Heart left ventricle (tissue), 16 donors: ENCODE results near the gene PLXNA1. TPM values are rescaled to one million over a fixed set of nuclear protein-coding genes. Genes with fewer than 3 reads are reported as not detected.
A peak's percentile ranks its signal among the peaks of the same experiment; 100 is the strongest.

Experiments used
- ATAC-seq, 4 donors: fragments of 200-7000 bp; cut with Tn5 transposase; one replicate each; pipeline ENCODE4 v1.9.1; 2020 to 2022; ENCODE audit warnings: moderate library complexity in 4 of 4, mild to moderate bottlenecking in 3 of 4, moderate number of reproducible peaks in 1 of 4
- DNase-seq, 5 donors: peaks; one replicate each; pipeline ENCODE4 v3.0.0-alpha.2; 2020
- H3K27ac ChIP-seq, 12 donors: fragments of 200-600 bp; sonication (generic) in 4 of 12; one replicate each; pipeline versions ENCODE4 v1.5.0 to v1.8.0; 2016 to 2022; ENCODE audit warnings: mild to moderate bottlenecking in 2 of 12
- H3K27me3 ChIP-seq, 9 donors: fragments of 200-600 bp; sonication (generic) in 2 of 9; one replicate each; pipeline versions ENCODE4 v1.5.1 to v1.8.0; 2016 to 2022; ENCODE audit warnings: mild to moderate bottlenecking in 3 of 9
- H3K36me3 ChIP-seq, 9 donors: fragments of 200-600 bp; sonication (generic) in 2 of 9; one replicate each; pipeline versions ENCODE4 v1.5.0 to v1.8.0; 2018 to 2022; ENCODE audit warnings: mild to moderate bottlenecking in 2 of 9
- H3K4me1 ChIP-seq, 12 donors: fragments of 200-600 bp; sonication (generic) in 4 of 12; one replicate each; pipeline versions ENCODE4 v1.5.0 to v1.8.0; 2016 to 2022; ENCODE audit warnings: mild to moderate bottlenecking in 3 of 12
- H3K4me3 ChIP-seq, 12 donors: fragments of 200-600 bp; sonication (generic) in 4 of 12; one replicate each; pipeline versions ENCODE4 v1.5.0 to v1.8.0; 2017 to 2022; ENCODE audit warnings: mild to moderate bottlenecking in 9 of 12, moderate library complexity in 4 of 12
- H3K9me3 ChIP-seq, 12 donors: fragments of 200-600 bp; sonication (generic) in 4 of 12; one replicate each; pipeline versions ENCODE4 v1.5.0 to v1.8.0; 2016 to 2022; ENCODE audit warnings: mild to moderate bottlenecking in 1 of 12
- POLR2A ChIP-seq, 2 donors: fragments of 450-650 bp; IDR thresholded peaks; one replicate each; pipeline ENCODE4 v1.6.1; 2017; ENCODE audit warnings: antibody characterized with exemption in 2 of 2, mild to moderate bottlenecking in 2 of 2, moderate library complexity in 2 of 2
- WGBS, 4 donors: extraction: QIAGEN DNeasy Blood & Tissue Kit in 2 of 4; methylation state at CpG; one replicate each; pipeline versions ENCODE4 v1.1.5 to v1.1.7; 2013 to 2018; 5-methylcytosine and 5-hydroxymethylcytosine counted together
- intact Hi-C, 10 donors: fragments of 100-400 bp; cut with DNase I; formaldehyde crosslinking; loops; one replicate each; pipeline versions ENCODE4 v1.11.1 to v1.14.2; 2022
- polyA plus RNA-seq, 2 donors: library from polyadenylated mRNA; stranded (reverse); fragments of 200-250 nt; gene quantifications; one replicate each; pipeline ENCODE4 v1.2.3, GENCODE V29; 2013
- total RNA-seq, 9 donors: library from RNA; depleted of rRNA in 2 of 9; stranded (reverse); fragments of >200 nt in 2 of 9; fragmentation: NEBNext Ultra II Directional in 3 of 9; extraction: Animal tissue kit (Norgen Biotek cat#: 25700) in 3 of 9; gene quantifications; one replicate each; pipeline versions ENCODE4 v1.1.0 to v1.2.4, GENCODE V29; 2016 to 2023
- TF ChIP-seq, protein P1 (sequence below), 12 donors: fragments of 200-600 bp; sonication (generic) in 4 of 12; IDR thresholded peaks; one replicate each; pipeline versions ENCODE4 v1.5.0 to v1.8.0; 2018 to 2022; ENCODE audit warnings: antibody characterized with exemption in 12 of 12, mild to moderate bottlenecking in 5 of 12
- donor health status: ischemic (EF 13 %, LVEDD 7.1; RV severe dilation, severe dysfunction).
- donor health status: healthy with polysubstance abuse.
- donor health status: DM: no; HTN: yes; CAD: no.
- donor health status: DM: no; HTN: no; CAD: no.
- donor health status: ischemic (EF 25% LVEDD 6.9; RV normal size, moderate dysfunction).
- donor health status: ischemic (EF 25% LVEDD 5.7; RV mildly dilated, moderate dysfunction).
- donor health status: healthy.
- donor health status: DM: yes; HTN: yes; CAD: no.
- donor health status: ischemic (EF 35%, LVEDD 5.7; RV mildly dilated, moderate dysfunction).
- donor health status: nonischemic (EF 11% LVEDD 7.7; RV severe dilation, severe dysfunction).
- donor health status: DM: yes; HTN: yes; CAD: no.
- donor health status: PGD.
- donor health status: ischemic (EF 29% LVEDD 5.4; RV normal size, mild dysfunction).
- donor health status: nonischemic (EF 23%, LVEDD 6.1; RV moderate dilation, normal function).

Gene PLXNA1
- total and polyA plus RNA-seq, 11 donors = 14.6 to 38.8 (median 29.6) TPM

DNA sequence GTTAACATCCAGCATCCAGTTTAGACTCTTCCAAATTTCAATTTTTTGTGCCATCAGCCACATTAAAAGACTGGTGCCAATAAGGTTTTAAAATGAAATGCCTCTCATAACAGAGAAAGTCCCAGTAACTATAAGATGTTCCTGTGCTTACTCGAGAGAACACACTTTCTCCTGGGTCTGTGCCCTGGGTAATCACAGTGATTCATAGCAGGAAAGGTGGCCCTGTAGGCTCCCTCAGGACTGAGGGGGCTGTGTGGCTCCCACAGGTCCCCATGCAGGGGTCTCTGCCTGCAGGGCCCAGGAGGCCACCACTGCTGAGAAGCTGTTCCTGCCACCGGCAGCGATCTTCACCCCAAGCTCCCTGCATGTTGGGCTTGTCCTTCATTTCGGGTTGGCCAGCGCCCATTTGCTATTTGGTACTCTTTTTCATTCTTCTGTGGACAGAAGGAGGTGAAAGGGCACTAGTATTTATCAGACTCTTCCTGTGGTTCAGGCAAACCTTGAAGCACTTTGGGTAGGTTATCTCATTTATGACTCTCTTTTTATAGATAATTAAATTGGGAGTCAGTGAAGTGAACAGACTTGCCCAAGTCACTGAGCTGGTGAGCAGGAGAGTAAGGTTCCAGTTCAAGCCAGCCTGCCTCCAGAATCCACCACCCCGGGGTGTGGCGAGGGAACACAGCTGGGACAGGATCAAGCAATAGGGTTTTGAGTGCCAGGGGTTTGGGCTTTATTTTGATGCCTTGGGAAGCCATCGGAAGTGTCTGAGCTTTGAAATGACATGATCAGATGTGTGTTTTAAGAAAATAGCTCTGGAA lies 44.2 kb upstream of the PLXNA1 start:
- 68 to 73% (median 71%) methylated on average over 8 of the region's 8 CpGs for WGBS, 4 donors
- Histone ChIP-seq H3K9me3 (no peaks in the 10 kb centered on the region), H3K4me1 (peaks cover 0 to 43% (median 25%) of the 10 kb centered on the region in 12 donors), H3K27ac (peak overlapping the region in 3 of 12 donors; percentile 16 to 26 (median 23)), H3K36me3 (no peaks in the 10 kb centered on the region), H3K4me3 (no peak overlapping the region), H3K27me3 (peaks cover 0 to 4% (median 0%) of the 10 kb centered on the region in 9 donors)
- TF ChIP-seq POLR2A (IDR thresholded peaks at IDR 0.05) = no peak
- TF ChIP-seq, protein P1, sequence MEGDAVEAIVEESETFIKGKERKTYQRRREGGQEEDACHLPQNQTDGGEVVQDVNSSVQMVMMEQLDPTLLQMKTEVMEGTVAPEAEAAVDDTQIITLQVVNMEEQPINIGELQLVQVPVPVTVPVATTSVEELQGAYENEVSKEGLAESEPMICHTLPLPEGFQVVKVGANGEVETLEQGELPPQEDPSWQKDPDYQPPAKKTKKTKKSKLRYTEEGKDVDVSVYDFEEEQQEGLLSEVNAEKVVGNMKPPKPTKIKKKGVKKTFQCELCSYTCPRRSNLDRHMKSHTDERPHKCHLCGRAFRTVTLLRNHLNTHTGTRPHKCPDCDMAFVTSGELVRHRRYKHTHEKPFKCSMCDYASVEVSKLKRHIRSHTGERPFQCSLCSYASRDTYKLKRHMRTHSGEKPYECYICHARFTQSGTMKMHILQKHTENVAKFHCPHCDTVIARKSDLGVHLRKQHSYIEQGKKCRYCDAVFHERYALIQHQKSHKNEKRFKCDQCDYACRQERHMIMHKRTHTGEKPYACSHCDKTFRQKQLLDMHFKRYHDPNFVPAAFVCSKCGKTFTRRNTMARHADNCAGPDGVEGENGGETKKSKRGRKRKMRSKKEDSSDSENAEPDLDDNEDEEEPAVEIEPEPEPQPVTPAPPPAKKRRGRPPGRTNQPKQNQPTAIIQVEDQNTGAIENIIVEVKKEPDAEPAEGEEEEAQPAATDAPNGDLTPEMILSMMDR (IDR thresholded peaks at IDR 0.05) = no peak
- peak in 1 of 4 donors; percentile 31 for ATAC-seq
- intact Hi-C loops = no loop called here
- peak in 1 of 5 donors; percentile 22 for DNase-seq

DNA sequence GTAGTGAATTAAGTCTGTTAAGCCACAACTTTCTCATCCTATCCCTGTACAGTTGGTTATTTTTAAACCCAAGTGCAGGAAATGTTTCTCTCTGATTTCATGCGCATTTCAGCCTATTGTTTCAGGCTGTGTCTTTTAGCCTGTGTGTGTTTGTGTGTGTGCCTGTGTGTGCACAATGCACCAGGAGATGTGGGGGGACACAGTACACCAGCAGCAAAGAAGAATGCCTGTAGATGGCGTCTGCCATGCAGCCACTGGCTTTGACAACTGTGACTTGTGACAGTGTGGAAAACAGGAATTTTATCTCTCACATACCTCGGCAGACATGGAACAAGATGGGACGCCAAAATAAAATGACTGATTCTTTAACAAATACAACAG lies 43.6 kb upstream of the PLXNA1 start:
- peaks cover 0 to 37% (median 25%) of the 10 kb centered on the region in 12 donors for H3K4me1 ChIP-seq
- H3K27ac ChIP-seq = no peak overlapping the region
- no peak overlapping the region for H3K4me3 ChIP-seq
- ATAC-seq (peak in 2 of 4 donors; percentile 55 to 57), DNase-seq (peak in 1 of 5 donors; percentile 16)
- H3K36me3 ChIP-seq = no peaks in the 10 kb centered on the region
- 31 to 45% (median 43%) methylated on average over 4 of the region's 4 CpGs for WGBS, 4 donors
- intact Hi-C loops = no loop called here
- TF ChIP-seq, protein P1 (IDR thresholded peaks at IDR 0.05) = peak in 6 of 12 donors; percentile 17 to 46 (median 28)
- no peak for TF ChIP-seq POLR2A (IDR thresholded peaks at IDR 0.05)
- H3K27me3 ChIP-seq = peaks cover 0 to 4% (median 0%) of the 10 kb centered on the region in 9 donors
- no peaks in the 10 kb centered on the region for H3K9me3 ChIP-seq

DNA sequence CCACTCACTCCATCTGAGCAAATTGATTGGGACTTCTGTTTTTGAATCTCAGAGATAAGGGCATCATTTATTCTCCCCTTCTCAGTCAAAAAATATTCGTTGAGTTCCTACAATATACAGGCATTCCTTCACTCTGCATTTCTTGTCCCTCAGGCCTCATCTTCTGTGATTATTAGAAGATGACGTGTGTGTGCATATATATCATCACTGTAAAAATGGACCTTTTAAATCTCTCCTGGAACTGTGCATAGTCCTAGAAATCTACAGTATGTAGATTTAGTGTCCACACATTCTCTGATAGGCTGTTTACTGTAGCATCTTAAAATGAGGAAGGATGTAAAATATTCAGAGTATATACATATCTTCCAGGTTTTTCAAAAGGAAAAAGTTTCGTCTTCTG lies 43.2 kb upstream of the PLXNA1 start:
- 70 to 75% (median 74%) methylated on average over 3 of the region's 3 CpGs for WGBS, 4 donors
- ATAC-seq = no peak
- Histone ChIP-seq H3K4me1 (peaks cover 0 to 37% (median 25%) of the 10 kb centered on the region in 12 donors), H3K27ac (no peak overlapping the region), H3K27me3 (peaks cover 0 to 4% (median 0%) of the 10 kb centered on the region in 9 donors), H3K36me3 (no peaks in the 10 kb centered on the region), H3K4me3 (no peak overlapping the region), H3K9me3 (no peaks in the 10 kb centered on the region)
- no peak for TF ChIP-seq POLR2A (IDR thresholded peaks at IDR 0.05)
- TF ChIP-seq, protein P1 (IDR thresholded peaks at IDR 0.05) = no peak
- DNase-seq = no peak
- intact Hi-C loops = no loop called here

DNA sequence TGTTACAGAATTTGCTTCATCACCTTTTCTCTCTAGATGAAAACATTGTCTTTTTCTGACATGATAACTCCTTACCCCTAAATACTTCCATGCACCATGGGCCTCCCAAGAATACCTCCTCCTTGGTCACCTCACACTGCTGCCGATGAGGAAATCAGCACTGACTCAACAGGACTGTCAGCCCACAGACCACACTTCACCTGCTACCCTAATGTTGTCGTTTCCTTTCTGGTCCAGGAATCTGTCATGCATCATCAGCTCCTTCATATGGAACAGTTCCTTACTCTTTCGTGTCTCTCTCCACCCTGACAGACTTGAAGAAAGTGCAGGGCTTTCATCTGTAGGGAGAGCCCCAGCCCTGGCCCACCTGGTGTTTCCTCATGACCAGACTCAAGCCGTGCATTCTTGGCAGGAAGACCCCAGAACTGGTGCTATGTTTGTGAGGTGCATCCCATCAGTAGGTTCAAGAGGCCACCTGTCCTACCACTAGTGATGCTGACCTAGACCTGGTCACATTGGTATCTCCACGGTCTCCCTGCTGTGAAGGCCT lies 41.1 kb upstream of the PLXNA1 start:
- Histone ChIP-seq H3K4me1 (peaks cover 0 to 32% (median 23%) of the 10 kb centered on the region in 12 donors), H3K36me3 (no peaks in the 10 kb centered on the region), H3K9me3 (no peaks in the 10 kb centered on the region), H3K4me3 (no peak overlapping the region), H3K27me3 (peaks cover 0 to 4% (median 0%) of the 10 kb centered on the region in 9 donors), H3K27ac (no peak overlapping the region)
- no peak for TF ChIP-seq POLR2A (IDR thresholded peaks at IDR 0.05)
- TF ChIP-seq, protein P1 (IDR thresholded peaks at IDR 0.05) = no peak
- intact Hi-C loops = no loop called here
- DNase-seq (peak in 1 of 5 donors; percentile 6), ATAC-seq (no peak)
- WGBS, 4 donors = 90 to 96% (median 93%) methylated on average over 5 of the region's 5 CpGs
